Measurements from ENCODE around the gene MEX3D. TPM values are rescaled to one million over a fixed set of nuclear protein-coding genes. Genes with fewer than 3 reads are reported as not detected.
"Not testable (repeated sequence)": the region's sequence is repeated elsewhere in the genome, so short reads cannot be mapped to it uniquely, and the experiment has no call there.

MEX3D gene
- total RNA-seq, 4 donors from 2014 or later = 20.8 to 100 (median 27.8) TPM

DNA sequence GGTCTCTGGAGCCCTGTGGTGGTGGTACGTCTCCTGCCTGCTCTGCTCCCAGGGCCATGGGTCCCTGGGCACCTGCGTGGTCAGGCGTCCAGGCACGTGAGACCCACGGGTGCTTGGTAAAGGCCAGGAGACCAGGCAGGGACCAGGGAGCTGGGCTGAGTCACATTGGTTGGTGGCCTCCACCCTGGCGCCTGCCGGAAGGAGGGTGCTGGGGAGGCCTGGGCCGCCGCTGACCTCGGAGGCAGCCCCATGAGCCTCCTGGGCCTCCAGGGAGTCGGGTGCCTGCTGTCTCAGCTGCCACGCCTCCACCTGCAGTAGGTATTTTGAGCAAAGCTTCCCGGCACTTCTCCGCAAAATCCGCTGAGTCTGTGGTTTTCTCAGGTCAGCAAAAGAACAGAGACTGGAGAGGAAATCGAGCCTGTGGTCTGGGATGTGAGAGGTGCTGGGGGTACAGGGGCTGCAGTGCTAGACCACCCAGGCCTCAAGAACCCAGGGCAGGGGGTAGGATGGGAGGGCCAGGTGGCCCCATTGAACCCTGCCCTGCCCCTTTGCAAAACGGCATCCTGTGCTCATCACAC lies 47.8 kb downstream of the MEX3D start:
- H3K4me3 ChIP-seq = no peak overlapping the region
- no peak overlapping the region for H3K27ac ChIP-seq
- intact Hi-C loops (cut with DNase I; ENCODE audit: low total_unique reads) = no loop called here
- no peaks in the 10 kb centered on the region for H3K9me3 ChIP-seq
- WGBS, 2 donors (ENCODE audit: low coverage in 1 of 2) = 33 to 71% methylated on average over 1 to 17 of the region's 17 CpGs
- no peak for DNase-seq
- H3K36me3 ChIP-seq = no peaks in the 10 kb centered on the region
- in situ Hi-C loops (cut with MboI; ENCODE audit: low pct_ligation_motif_present in 1 of 4, low pct_unique_long_range_greater_than_20kb in 1 of 4, low sequenced_read_pairs in 3 of 4) = no loop called here
- TF ChIP-seq EP300 (IDR thresholded peaks at IDR 0.05; ENCODE audit: low read depth) (no peak), POLR2AphosphoS5 (IDR thresholded peaks at IDR 0.05) (no peak), POLR2A (IDR thresholded peaks at IDR 0.05) (no peak)
- TF ChIP-seq, protein P1, sequence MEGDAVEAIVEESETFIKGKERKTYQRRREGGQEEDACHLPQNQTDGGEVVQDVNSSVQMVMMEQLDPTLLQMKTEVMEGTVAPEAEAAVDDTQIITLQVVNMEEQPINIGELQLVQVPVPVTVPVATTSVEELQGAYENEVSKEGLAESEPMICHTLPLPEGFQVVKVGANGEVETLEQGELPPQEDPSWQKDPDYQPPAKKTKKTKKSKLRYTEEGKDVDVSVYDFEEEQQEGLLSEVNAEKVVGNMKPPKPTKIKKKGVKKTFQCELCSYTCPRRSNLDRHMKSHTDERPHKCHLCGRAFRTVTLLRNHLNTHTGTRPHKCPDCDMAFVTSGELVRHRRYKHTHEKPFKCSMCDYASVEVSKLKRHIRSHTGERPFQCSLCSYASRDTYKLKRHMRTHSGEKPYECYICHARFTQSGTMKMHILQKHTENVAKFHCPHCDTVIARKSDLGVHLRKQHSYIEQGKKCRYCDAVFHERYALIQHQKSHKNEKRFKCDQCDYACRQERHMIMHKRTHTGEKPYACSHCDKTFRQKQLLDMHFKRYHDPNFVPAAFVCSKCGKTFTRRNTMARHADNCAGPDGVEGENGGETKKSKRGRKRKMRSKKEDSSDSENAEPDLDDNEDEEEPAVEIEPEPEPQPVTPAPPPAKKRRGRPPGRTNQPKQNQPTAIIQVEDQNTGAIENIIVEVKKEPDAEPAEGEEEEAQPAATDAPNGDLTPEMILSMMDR (IDR thresholded peaks at IDR 0.05) = no peak
- peaks cover 50% of the 10 kb centered on the region for H3K27me3 ChIP-seq
- H3K4me1 ChIP-seq = peaks cover 3 to 7% (median 6%) of the 10 kb centered on the region in 4 donors

DNA sequence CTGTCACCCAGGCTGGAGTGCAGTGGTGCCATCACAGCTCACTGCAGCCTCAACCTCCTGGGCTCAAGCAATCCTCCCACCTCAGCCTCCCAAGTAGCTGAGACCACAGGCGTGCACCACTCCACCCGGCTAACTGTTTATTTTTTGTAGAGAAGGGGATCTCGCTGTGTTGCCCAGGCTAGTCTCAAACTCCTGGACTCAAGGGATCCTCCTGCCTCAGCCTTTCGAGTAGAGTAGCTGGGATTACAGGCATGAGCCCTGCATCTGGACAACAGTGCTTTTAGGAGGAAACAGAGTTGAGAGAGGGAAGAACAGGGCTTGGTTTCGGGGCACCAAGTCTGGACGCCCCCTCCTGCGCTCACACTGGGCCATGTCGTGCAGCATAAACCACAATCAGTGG lies 48.3 kb downstream of the MEX3D start:
- H3K9me3 ChIP-seq; DNase-seq; H3K4me3 ChIP-seq; H3K4me1 ChIP-seq; in situ Hi-C loops (cut with MboI; ENCODE audit: low pct_ligation_motif_present in 1 of 4, low pct_unique_long_range_greater_than_20kb in 1 of 4, low sequenced_read_pairs in 3 of 4); H3K27ac ChIP-seq; H3K36me3 ChIP-seq; intact Hi-C loops (cut with DNase I; ENCODE audit: low total_unique reads): not testable (repeated sequence)
- 84% methylated on average over 8 of the region's 8 CpGs; no CpG with 5 or more reads in 1 of the 2 donors for WGBS, 2 donors (ENCODE audit: low coverage in 1 of 2)
- peaks cover 49% of the 10 kb centered on the region for H3K27me3 ChIP-seq

DNA sequence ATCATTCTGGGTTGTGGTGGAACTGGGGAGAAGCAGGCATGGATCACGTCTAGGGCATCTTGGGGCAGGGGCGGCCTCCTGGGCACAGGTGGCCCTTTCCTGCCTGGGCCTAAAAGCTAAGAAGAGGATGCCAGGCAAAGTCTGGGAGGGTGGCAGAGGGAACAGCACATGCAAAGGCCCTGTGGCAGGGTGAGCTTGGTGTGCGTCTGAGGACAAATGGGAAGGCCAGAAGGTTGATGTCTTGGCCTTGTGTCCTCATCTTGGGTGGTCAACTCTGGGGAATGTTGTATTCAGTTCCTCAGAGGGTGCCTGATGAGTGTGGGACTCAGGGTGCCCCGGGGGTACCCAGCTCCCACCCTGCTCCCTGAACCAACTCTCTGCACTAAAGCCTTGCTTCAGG lies 49.7 kb downstream of the MEX3D start:
- 70 to 80% methylated on average over 1 to 4 of the region's 4 CpGs for WGBS, 2 donors (ENCODE audit: low coverage in 1 of 2)
- Histone ChIP-seq H3K27ac (no peak overlapping the region), H3K4me1 (peaks cover 4 to 7% (median 6%) of the 10 kb centered on the region in 4 donors), H3K36me3 (no peaks in the 10 kb centered on the region), H3K27me3 (peaks cover 46% of the 10 kb centered on the region), H3K4me3 (no peak overlapping the region), H3K9me3 (no peaks in the 10 kb centered on the region)
- in situ Hi-C loops (cut with MboI; ENCODE audit: low pct_ligation_motif_present in 1 of 4, low pct_unique_long_range_greater_than_20kb in 1 of 4, low sequenced_read_pairs in 3 of 4) (no loop called here), intact Hi-C loops (cut with DNase I; ENCODE audit: low total_unique reads) (no loop called here)
- TF ChIP-seq, protein P1 (IDR thresholded peaks at IDR 0.05) = no peak
- TF ChIP-seq POLR2AphosphoS5 (IDR thresholded peaks at IDR 0.05) = no peak
- no peak for TF ChIP-seq EP300 (IDR thresholded peaks at IDR 0.05; ENCODE audit: low read depth)
- no peak for TF ChIP-seq POLR2A (IDR thresholded peaks at IDR 0.05)
- no peak for DNase-seq

DNA sequence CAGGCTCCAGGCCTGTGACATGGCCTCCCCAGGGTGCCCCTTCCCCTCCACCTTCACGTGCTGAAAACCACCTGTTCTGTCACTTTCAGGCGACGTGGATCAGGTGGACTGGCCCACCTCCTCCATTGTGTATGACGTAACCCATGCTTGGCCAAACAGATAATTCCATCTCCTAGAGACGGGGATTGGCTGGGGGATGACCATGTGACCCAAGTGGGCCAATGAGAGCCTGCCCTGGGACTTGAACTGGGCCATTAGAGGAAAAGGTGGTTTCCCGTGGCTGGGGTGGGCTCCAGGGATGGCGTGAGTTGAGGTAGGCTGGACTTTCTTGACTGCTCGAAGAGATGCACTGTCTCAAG lies 51.8 kb downstream of the MEX3D start:
- Histone ChIP-seq H3K4me3 (no peak overlapping the region), H3K9me3 (no peaks in the 10 kb centered on the region), H3K4me1 (peaks cover 0 to 18% (median 12%) of the 10 kb centered on the region in 4 donors), H3K27me3 (peaks cover 45% of the 10 kb centered on the region), H3K27ac (no peak overlapping the region), H3K36me3 (no peaks in the 10 kb centered on the region)
- WGBS, 2 donors (ENCODE audit: low coverage in 1 of 2) = 69% methylated on average over 3 to 8 of the region's 8 CpGs
- TF ChIP-seq EP300 (IDR thresholded peaks at IDR 0.05; ENCODE audit: low read depth) (no peak), POLR2AphosphoS5 (IDR thresholded peaks at IDR 0.05) (no peak), POLR2A (IDR thresholded peaks at IDR 0.05) (no peak)
- TF ChIP-seq, protein P1 (IDR thresholded peaks at IDR 0.05) = no peak
- intact Hi-C loops (cut with DNase I; ENCODE audit: low total_unique reads) (no loop called here), in situ Hi-C loops (cut with MboI; ENCODE audit: low pct_ligation_motif_present in 1 of 4, low pct_unique_long_range_greater_than_20kb in 1 of 4, low sequenced_read_pairs in 3 of 4) (no loop called here)
- DNase-seq = no peak
